ENCODE data around the gene MYO1D.

GRCh38 chr17:32875923-32876416 is 954 bp downstream of the MYO1D start:
- no peak for TF ChIP-seq YY1 (IDR thresholded peaks at IDR 0.05; ENCODE audit: extremely low read depth, insufficient replicate concordance, low read depth, low read length)
- no peak for TF ChIP-seq RAD21 (IDR thresholded peaks at IDR 0.05; ENCODE audit: low read depth)
- TF ChIP-seq CTCF (IDR thresholded peaks at IDR 0.05 in 2 of 3, conservative IDR thresholded peaks at IDR 0.05 in 1 of 3; ENCODE audit: borderline replicate concordance in 1 of 3, insufficient read depth in 1 of 3, low read depth in 2 of 3, low read length in 2 of 3): no peak
- TF ChIP-seq CEBPB (IDR thresholded peaks at IDR 0.05; ENCODE audit: low read depth): no peak
- TF ChIP-seq JUND (IDR thresholded peaks at IDR 0.05): no peak
- no peak for TF ChIP-seq POLR2A (IDR thresholded peaks at IDR 0.05; ENCODE audit: borderline replicate concordance, extremely low read depth, insufficient read depth, insufficient read length)
- TF ChIP-seq CBX3 (IDR thresholded peaks at IDR 0.05; ENCODE audit: low read depth): no peak
- no peak for TF ChIP-seq REST (IDR thresholded peaks at IDR 0.05; ENCODE audit: low read depth)

All from HCT116 (cell line).